ENCODE data around the gene ANKRD40.
"Not testable (repeated sequence)": the region's sequence is repeated elsewhere in the genome, so short reads cannot be mapped to it uniquely, and the experiment has no call there.

ANKRD40 gene

DNA sequence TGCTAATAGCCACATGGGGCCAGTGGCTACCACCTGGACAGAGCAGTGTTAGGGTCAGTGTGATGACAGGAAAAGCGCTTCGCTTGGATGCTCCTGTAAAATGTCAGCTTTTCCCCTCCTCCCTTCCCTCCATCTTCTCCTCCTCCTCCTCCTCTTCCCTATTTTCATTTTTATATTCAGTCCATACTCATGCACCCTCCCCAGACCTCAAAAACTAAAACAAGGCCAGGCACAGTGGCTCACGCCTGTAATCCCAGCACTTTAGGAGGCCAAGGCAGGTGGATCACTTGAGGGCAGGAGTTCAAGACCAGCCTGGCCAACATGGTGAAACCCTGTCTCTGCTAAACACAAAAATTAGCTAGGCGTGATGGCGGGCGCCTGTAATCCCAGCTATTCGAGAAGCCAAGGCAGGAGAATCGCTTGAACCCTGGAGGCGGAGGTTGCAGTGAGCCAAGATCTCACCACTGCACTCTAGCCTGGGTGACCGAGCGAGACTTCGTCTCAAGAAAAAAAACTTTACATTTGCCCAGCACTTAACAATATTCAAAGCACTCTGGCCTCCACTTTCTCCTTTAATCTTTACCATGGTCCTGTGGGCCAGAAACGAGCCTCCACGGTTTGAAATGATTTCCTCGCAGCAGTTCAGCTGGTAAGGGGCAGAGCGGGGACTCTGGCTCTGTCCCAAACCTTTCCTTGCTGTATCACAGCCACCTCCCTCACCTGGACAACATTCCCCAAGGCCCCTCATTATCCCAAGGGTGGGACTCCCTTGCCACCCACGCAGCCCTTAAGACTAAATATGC, 21.8 kb downstream of the ANKRD40 start:
- DNase-seq = no peak

DNA sequence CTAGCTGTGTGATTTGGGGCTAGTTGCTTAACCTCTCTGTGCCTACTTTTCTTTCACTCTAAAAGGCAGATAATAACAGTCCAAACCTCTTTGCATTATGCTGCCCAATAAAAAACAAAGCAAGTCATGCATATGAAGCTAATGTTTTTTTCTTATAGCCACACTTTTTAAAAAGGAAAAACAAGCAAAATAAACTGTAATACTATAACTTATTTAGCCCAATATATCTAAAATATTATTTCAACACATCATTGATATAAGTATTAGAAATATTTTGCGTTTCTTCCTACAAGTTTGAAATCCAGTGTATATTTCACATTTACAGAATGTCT, 22.4 kb downstream of the ANKRD40 start:
- DNase-seq = no peak

DNA sequence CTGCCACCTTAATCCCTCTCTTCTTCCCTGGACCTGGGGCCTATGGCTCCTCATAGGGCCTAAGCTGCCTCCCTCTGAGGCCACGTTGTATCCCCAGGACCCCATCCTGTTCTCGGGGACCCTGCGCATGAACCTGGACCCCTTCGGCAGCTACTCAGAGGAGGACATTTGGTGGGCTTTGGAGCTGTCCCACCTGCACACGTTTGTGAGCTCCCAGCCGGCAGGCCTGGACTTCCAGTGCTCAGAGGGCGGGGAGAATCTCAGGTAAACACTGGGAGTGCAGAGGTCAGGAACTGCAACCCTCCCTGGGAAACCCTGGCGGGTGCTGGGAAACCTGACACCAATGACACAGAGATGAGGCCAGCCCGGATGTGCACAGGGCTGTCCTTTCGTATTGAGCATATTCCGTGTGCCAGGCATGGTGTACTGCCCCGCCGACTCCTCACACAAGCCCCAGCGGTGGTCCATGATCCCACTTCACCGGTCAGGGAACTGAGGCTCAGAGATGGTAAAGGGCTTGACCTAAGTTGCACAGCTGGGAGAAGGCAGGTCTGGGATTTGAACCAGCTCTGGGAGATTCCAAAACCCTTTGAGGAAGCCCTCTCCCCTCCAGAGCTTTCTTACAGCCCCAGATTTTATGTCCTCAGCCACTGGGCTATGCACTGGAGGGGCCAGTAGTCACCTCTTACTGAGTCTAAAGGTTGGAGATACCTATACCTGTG, 22.9 kb downstream of the ANKRD40 start:
- no peak for DNase-seq

DNA sequence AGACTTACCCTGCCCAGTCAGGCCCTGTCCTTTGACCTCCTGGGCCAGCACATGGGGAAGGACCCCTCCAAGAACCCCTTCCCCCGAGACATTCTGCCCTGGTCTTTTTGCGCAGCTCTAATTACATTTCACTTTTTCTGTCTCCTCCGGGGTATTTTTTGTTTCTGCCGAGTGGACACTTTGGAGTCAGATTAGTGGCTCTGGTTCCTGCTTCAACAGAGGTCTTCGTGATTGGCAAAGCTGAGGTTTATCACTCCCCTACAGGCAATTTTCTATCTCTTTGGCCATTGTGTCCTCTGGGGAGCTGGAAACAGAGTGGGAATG, 23.5 kb downstream of the ANKRD40 start:
- DNase-seq = no peak

DNA sequence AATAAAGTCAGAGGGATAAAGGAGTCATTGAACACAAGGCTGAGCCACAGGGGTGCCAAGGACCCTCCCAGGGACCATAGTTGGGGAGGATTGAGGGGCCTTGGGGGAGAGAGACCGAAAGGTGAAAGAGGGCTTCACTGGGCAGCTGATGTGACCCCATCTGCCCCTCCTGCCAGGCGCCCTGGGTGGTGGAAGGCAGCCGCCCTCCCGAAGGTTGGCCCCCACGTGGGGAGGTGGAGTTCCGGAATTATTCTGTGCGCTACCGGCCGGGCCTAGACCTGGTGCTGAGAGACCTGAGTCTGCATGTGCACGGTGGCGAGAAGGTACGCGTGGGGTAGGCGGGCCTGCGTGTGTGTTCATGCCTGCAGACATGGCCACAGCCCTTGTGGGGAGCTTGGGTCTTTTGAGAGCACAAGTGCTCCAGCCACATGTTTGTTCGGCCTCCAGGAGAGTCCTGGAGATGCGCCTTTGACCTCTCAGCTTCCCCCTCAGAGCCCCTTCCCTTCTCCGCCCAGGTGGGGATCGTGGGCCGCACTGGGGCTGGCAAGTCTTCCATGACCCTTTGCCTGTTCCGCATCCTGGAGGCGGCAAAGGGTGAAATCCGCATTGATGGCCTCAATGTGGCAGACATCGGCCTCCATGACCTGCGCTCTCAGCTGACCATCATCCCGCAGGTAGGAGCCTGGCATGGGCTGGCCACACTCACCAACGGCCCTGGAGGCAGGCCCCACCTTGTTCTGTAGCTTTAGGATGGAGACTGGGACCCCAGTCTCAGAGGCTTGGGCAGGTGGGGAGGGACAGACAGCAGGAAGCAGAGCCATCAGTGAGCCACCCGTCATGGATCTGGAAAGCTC, 24.1 kb downstream of the ANKRD40 start:
- no peak for DNase-seq

DNA sequence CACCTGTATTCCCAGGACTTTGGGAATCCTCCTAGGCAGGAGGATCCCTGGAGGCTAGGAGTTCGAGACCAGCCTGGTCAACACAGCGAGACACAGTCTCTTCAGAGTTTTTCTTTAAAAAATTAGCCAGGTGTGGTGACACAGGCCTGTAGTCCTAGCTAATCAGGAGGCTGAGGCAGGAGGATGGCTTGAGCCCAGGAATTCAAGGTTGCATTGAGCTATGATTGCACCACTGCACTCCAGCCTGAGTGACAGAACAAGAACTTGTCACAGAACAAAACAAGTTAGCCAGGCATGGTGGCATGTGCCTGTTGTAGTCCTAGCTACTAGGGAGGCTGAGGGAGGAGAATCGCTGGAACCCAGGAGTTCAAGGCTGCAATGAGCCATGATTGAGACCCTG, 24.8 kb downstream of the ANKRD40 start:
- no peak for DNase-seq

DNA sequence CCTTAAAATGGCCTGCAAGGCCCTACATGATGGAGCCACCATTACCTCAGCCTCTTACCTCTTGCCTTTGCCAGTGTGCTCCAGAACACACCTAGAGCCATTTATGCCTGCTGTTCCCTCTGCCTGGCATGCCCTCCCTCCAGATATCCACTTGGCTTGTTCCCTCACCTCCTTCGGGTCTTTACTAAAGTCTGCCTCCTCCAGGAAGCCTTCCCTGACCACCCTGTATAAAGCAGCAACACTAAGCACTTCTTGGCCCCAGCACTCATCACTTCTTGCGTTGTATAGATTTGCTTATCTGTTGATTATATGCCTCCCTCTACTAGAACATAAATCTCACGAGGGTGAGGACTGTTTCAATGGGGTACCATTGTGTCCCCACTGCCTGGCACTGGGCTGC, 25.3 kb downstream of the ANKRD40 start:
- no peak for DNase-seq

DNA sequence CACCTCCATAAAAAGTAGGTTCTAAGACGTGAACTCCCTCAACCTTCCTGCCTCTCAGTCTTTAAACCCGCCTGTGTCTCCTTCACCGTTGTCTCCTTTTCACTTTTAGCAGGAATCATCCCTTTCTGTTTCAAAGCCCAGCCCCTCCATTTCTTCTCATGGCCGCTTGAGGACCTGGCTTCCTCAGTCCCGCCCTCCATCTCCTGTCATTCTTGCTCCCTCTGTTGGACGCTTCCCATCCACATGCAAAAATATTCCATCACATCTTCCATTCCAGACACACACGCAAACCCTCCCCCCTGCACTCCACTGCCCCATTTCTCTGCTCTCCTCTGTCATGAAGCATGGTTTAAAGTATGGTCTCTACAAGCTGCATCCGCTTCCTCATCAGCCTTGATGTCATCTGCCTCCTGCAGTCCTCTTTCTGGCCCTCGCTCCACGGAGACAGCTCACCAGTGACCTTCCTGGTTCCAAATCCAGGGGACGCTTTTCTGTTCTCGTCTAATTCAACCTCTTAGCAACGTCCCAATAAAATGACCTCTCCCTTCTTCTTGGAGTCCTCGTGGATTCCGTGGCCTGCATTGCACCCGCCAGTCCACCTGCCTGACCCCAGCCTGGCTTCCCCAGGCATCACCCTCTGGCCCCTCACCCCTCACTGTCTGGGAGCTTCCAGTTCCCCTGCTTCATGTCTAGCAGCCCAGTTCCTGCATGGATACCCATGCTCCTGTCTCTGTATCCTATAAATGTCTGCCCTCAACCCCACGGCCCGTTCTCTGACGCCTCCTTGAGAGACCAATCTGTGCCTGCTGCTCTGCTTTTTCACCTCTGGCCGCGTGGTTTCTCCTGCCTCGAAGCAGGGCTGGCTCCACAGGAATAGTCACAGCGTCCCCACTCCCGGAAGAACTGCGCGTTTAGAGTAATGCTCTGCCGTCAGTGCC, 26.2 kb downstream of the ANKRD40 start:
- DNase-seq = no peak

DNA sequence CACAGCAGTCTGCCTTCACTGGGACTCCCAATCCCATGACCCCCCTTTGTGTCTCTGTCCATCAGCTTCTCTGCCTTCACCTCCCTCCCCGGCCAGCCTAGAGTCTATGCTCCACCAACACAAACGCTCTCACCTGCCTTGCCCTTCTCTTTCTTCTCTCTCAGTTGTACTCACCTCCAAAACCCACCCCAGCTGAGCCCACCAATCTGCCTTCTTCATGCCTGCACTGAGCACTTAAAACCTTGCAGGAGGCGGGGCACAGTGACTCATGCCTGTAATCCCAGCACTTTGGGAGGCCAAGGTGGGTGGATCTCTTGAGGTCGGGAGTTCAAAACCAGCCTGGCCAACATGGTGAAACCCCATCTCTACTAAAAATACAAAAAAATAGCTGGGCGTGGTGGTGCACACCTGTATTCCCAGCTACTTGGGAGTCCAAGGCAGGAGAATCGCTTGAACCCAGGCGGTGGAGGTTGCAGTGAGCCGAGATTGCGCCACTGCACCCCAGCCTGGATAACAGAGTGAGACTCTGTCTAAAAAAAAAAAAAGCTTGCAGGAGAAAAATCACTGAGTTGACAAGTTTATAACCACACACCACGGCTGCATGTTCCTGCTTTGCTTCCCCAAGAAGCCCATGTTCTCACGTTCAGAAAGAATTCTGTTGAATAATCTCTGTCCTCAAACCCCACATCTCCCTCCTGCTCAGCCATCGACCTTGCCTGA, 27.0 kb downstream of the ANKRD40 start:
- DNase-seq = not testable (repeated sequence)

DNA sequence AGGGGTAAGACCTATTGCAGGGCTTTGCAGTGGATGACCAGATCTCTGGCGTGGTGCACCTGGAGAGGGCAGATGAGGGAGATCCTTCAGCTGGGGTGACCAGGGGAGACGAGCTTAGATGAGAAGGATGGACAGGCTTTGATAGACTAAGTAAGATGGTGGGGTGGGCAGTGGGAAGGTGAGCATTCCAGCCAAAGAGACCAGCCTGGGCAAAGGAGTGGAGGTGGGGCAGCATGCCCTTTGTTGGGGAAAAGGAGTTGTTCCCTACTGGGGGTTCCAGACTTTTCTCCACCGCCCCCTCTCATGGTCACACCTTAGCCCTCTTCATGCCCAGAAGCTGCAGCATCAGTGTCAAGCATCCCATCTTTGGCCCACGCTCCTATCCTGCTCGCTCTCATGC, 27.6 kb downstream of the ANKRD40 start:
- no peak for DNase-seq

DNA sequence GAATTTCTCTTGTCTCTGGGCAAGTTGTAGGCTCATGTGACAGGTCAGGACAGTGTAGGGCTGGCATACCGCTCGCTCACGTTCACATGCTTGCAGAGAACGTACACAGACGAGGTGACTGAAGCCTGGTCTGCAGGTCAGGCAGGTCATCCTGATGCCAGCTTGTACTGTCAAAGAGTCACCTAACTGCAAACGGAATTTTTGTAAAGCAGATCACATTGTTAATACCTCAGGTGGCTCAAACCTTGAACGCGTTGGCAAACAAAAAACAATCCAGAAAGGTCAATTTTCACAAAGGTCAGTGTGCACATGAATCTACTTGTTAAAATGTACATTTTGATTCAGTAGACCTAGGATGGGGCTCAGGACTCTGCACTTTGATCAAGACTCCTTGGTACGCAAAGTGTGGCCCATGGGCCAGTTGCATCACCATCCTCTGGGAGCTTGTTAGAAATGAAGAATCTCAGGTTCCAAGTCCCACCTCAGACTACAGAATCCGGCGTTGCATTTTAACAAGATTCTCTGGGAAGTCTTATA, 28.6 kb downstream of the ANKRD40 start:
- DNase-seq = no peak

DNA sequence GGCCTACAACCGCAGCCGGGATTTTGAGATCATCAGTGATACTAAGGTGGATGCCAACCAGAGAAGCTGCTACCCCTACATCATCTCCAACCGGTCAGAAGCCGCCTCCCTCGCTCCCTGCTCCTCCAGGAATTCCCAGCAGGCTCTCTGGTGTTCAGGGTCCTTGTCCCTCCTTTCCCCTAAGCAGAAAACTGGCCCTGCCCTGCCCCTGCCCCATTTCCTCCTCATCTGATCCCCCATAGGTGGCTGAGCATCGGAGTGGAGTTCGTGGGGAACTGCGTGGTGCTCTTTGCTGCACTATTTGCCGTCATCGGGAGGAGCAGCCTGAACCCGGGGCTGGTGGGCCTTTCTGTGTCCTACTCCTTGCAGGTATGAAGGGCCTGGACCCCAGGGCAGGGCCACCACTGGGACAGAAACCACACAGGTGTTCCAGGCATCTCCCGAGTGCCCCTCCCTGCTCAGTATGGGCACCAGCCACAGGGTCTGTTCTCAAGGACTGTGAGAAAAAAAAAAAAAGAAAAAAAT, 29.8 kb downstream of the ANKRD40 start:
- DNase-seq = no peak

DNA sequence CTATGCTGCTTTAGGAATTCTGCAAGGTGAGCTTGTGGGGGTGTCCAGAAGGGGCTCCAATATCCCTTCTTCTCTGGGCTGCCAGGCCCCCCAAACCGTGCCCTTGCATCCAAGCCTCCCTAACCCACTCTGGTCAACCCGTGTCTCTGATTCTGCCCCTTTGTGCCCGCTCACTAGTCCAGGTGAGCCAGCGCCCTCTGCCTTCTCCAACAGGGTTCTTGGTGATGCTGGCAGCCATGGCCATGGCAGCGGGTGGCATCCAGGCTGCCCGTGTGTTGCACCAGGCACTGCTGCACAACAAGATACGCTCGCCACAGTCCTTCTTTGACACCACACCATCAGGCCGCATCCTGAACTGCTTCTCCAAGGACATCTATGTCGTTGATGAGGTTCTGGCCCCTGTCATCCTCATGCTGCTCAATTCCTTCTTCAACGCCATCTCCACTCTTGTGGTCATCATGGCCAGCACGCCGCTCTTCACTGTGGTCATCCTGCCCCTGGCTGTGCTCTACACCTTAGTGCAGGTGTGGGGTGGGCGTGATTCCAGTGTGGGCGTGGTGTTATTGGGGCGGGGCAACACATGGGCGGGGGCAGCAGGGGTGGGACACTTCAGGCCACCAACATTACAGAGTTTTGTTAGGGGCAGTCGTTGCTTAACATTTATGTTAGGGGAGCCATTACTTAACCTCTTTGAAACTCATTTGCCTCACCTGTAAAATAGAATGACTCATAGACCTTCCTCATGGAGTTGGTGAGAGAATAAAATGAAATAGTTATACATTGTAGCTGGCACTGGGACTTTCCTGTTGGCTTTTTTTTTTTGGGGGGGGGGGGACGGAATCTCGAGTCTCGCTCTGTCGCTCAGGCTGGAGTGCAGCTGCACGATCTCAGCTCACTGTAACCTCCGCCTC, 31.4 kb downstream of the ANKRD40 start:
- no peak for DNase-seq

DNA sequence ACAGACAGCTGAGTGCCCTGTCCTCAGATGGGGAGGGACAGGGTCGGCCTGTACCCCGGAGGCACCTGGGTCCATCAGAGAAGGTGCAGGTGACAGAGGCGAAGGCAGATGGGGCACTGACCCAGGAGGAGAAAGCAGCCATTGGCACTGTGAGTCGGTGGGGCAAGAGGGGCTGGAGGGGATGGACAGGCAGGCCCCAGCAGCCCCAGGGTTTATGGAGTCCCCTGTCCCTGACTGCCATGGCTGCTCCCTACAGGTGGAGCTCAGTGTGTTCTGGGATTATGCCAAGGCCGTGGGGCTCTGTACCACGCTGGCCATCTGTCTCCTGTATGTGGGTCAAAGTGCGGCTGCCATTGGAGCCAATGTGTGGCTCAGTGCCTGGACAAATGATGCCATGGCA, 32.1 kb downstream of the ANKRD40 start:
- no peak for DNase-seq

DNA sequence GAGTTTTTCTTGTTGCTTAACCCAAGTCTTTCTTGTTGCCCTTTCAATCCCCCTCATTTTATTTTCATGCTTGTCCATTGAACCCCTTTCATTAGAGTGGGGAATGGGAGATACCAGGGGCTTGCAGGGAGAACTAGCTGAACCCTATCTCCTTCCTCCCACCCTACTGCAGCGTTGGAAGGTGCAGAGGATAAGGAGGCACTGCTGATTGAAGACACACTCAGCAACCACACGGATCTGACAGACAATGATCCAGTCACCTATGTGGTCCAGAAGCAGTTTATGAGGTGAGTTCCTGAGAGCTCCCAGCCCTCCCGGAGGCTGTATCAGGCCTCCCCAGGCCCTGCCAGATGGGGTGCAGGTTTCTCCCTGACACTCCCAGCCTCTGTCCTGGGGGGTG, 32.5 kb downstream of the ANKRD40 start:
- no peak for DNase-seq

DNA sequence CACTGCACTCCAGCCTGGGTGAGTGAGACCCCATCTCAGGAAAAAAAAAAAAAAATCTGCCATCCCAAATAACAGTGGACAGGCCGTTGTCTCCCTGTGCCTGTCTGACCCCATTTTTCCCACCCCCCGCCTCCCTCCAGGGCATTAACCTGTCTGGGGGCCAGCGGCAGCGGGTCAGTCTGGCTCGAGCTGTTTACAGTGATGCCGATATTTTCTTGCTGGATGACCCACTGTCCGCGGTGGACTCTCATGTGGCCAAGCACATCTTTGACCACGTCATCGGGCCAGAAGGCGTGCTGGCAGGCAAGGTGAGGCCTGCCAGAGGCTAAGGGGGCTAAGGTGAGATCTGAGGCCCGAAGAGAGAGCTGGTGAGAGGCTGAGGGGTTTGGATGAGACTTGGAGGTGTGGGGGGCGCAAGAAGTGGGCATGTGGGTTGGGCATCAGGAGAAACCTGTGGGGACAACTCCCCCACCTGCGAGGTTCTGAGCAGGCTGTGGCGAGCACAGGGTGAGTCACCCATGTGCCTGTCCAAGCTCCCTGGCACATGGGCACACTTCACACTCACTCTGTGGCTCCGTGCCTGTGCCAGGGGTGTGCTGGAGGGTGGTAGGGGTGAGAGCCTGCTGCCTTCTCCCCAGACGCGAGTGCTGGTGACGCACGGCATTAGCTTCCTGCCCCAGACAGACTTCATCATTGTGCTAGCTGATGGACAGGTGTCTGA, 34.7 kb downstream of the ANKRD40 start:
- DNase-seq = no peak

DNA sequence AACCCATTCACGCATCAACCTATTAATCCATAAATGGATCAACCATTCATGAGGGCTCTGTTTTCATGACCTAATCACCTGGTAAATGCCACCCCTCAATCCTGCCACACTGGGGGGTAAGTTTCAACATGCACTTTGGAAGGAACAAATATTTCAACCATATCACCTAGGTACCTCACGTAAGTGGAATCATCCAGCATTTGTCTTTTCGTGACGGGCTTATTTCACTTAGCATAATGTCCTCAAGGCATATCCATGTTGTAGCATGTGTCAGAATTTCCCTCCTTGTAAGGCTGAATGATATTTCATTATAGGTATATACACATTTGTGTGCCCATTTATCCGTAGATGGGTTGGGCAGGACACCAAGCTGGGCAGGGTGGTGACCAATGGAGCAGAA, 35.6 kb downstream of the ANKRD40 start:
- DNase-seq = no peak

DNA sequence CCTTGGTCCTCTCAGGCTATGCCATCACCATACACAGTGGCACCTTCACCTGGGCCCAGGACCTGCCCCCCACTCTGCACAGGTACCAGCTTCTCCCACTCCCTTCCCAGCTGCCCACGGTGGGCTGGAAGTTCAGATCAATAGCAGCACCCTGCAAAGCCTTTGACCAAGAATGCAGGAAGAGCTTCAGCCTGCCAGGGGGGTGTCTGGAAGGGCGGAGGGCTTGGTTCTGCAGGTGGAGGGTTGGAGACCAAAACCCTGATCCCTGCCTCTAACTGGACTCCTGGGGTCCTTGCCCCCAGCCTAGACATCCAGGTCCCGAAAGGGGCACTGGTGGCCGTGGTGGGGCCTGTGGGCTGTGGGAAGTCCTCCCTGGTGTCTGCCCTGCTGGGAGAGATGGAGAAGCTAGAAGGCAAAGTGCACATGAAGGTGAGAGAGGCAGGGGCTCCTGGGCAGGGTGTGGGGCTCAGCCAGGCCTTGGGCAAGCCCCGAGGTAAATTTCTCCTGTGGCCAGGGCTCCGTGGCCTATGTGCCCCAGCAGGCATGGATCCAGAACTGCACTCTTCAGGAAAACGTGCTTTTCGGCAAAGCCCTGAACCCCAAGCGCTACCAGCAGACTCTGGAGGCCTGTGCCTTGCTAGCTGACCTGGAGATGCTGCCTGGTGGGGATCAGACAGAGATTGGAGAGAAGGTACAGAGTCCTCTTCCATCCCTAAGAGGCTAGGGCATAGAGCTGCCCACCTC, 38.7 kb downstream of the ANKRD40 start:
- no peak for DNase-seq
